IPS DF 4.7 (cell line): ENCODE results near the gene REM2.

Source experiments
- DNase-seq: peaks from one replicate; pipeline ENCODE4 v3.0.0-alpha.2; 2013; ENCODE audit warnings: low spot score; ENCODE audit errors: extremely low read depth

The REM2 gene

GRCh38 chr14:22928237-22929103, 45.4 kb downstream of the REM2 start:
- no peak for DNase-seq

DNA sequence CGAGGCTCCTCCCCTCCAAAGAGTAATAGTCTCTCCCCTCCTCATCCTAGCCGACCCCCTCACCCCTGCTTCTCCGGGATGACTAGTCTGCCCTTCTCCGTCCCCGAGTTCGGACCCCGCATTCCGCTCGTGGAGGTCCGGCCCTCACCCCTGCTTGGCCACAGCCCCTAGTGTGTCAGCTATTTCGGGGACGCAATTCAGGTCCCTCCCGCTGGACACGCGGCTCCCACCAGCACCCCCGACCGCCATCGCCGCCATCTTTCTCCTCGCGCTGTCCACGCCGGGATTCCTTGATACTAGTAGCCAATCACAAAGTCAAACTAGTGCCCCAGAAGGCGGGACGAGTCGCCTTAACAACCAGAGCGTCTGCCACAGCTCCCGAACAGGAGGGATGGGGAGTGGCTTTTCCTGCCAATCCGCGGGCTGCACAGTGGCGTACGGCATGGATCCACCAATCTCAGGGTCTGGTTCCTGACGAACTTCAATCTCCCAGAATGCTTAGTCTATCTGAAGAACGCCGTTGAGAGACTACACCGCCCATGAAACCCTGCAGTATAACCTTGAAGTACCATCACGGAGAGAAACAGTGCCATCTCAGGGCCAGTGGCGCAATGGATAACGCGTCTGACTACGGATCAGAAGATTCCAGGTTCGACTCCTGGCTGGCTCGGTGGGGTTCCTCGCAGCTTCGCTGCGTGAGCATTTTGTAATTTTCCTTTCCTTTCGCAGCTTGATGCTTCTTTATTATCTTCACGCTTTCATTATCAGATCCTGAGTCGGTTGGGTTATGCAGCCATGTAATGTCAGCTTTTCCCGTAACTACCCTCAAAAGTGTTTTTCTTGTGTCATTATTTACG, 46.3 kb downstream of the REM2 start, which contains the start of gene PRMT5:
Gene PRMT5 (minus strand): TSS at position 273 of the 857 bp plus-strand sequence. CDS start 15 bp downstream, at position 258.
- DNase-seq: peak; percentile 97

GRCh38 chr14:22929961-22930364, 46.9 kb downstream of the REM2 start:
- DNase-seq: no peak

DNA sequence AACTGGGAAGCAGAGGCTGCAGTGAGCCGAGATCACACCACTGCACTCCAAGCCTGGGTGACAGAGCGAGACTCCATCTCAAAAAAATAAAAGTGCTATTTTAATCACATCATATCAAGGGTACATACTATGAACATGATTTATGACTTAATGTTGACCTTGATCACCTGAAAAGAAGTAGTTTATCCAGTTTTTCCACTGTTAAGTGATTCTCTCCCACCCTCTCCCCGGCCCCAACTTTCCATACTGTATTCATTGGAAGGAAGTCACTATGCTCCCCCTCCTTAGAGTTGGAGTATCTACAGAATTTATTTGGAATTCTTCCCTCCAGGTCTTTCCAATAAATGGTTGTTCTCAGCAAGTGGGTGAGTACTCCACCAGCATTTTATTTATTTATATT, 49.1 kb downstream of the REM2 start:
- DNase-seq: no peak

DNA sequence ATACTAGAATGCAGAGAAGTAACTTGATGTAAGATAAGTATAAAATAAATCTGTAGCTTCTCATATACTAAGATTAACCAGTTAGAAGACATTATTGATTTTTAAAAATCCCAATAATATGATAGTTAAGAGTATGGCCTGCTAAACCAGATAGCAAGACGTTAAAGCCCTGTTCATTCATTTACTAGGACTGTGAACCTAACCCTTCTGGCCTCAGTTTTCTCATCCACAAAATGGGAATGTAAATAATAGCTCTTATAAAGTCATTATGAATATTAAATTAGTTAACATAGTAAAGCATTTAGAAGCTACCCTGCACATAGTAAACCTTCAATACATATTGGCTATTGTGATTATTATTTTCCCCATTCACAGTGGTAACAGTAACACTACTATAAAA, 52.1 kb downstream of the REM2 start:
- DNase-seq: no peak
